Mucosa of gallbladder (tissue), 1 donor: ENCODE results near the gene GTF2I. TPM values are rescaled to one million over a fixed set of nuclear protein-coding genes. Genes with fewer than 3 reads are reported as not detected.
"Not testable (repeated sequence)": the region's sequence is repeated elsewhere in the genome, so short reads cannot be mapped to it uniquely, and the experiment has no call there.

Source experiments
- DNase-seq: peaks from one replicate; pipeline ENCODE4 v3.0.0-alpha.2; 2020; ENCODE audit warnings: low spot score
- total RNA-seq: library from RNA; stranded (reverse); gene quantifications from one replicate; pipeline ENCODE4 v1.2.1, GENCODE V29; 2021
- donor health status: DM: no; HTN: no; CAD: no.

The GTF2I gene
- 345 TPM for total RNA-seq

- DNase-seq: no peak
Measured at GRCh38 chr7:74657692-74658177, at the start of gene GTF2I. Gene GTF2I, plus strand, starts transcription at chr7:74657718. Its CDS starts 31,411 bp downstream, at chr7:74689129.

GRCh38 chr7:74612015-74612829 lies 45.3 kb upstream of the GTF2I start:
- DNase-seq: peak; percentile 32

GRCh38 chr7:74615933-74616780 lies 41.4 kb upstream of the GTF2I start:
- no peak for DNase-seq

- DNase-seq: peak; percentile 14
Measured at GRCh38 chr7:74617180-74617744, 40.3 kb upstream of the GTF2I start.

- no peak for DNase-seq
Measured at GRCh38 chr7:74619235-74619860, 38.2 kb upstream of the GTF2I start.

GRCh38 chr7:74622228-74622749 lies 35.2 kb upstream of the GTF2I start:
- DNase-seq: no peak

GRCh38 chr7:74623135-74623534 lies 34.4 kb upstream of the GTF2I start:
- DNase-seq: no peak

- no peak for DNase-seq
Measured at GRCh38 chr7:74625446-74625845, 32.1 kb upstream of the GTF2I start.

GRCh38 chr7:74627661-74628411 lies 29.7 kb upstream of the GTF2I start:
- peak; percentile 66 for DNase-seq

- DNase-seq: no peak
Measured at GRCh38 chr7:74632505-74632904, 25.0 kb upstream of the GTF2I start.

- peak; percentile 40 for DNase-seq
Measured at GRCh38 chr7:74633451-74633921, 24.0 kb upstream of the GTF2I start.

- no peak for DNase-seq
Measured at GRCh38 chr7:74637745-74638144, 19.8 kb upstream of the GTF2I start.

- DNase-seq: not testable (repeated sequence)
Measured at GRCh38 chr7:74650055-74650454, 7.5 kb upstream of the GTF2I start.

GRCh38 chr7:74650493-74651132 lies 6.9 kb upstream of the GTF2I start:
- not testable (repeated sequence) for DNase-seq

- DNase-seq: not testable (repeated sequence)
Measured at GRCh38 chr7:74651133-74651504, 6.4 kb upstream of the GTF2I start.

GRCh38 chr7:74653686-74654181 lies 3.8 kb upstream of the GTF2I start:
- peak; percentile 73 for DNase-seq

- no peak for DNase-seq
Measured at GRCh38 chr7:74654811-74655210, 2.7 kb upstream of the GTF2I start.

- no peak for DNase-seq
Measured at GRCh38 chr7:74655324-74655723, 2.2 kb upstream of the GTF2I start.

- no peak for DNase-seq
Measured at GRCh38 chr7:74655768-74656440, 1.6 kb upstream of the GTF2I start.
